ENCODE measurements around the gene CARD11.

Gene CARD11

GRCh38 chr7:3013975-3014792 lies 29.5 kb downstream of the CARD11 start:
- no peak for DNase-seq

DNA sequence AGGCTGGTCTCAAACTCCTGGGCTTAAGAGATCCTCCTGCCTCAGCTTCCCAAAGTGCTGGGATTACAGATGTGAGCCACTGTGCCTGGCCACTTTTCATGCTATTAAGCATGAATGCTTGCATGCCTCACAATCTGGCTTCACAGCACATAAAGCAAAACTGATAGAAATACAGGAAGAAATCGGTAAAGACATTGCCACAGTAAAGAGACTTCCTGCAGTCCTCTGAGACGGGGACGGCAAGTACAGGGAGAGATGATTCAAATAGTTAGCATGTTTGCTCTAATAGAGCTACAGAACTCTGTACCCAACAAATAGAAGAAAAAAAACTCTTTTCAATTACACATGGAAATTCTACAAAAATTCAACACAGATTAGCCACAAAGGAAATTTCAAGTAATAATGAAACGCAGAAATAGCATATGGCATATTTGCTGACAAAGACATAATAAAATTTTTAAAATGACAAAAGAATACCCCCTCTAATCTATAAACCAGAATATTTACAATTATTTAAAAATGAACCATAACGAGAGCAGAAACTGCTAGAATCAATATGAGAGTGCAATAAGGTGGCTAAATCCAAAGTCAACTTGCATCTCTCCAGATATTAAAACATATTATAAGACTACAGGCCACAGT lies 32.3 kb downstream of the CARD11 start:
- no peak for DNase-seq

- DNase-seq: no peak
Observed at GRCh38 chr7:3010161-3010560, 33.5 kb downstream of the CARD11 start.

DNA sequence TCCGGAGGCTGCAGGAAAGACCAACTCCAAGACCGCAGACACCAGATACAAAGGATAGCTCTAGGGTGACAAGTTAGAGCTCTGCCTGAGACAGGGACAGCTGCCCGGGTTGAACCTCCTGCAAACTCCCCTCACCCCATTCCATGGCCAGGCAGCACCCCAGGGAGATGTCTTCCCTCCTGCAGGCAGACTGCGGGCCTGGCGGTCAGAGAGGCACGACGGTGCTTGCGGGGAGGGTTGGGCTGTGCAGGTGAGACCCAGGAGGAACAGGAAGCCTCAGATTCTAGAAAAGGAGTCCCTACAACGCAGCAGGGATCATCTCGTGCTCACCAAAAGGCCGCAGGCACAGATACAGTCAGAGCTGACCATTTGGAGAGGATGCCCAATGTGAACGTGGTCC lies 34.6 kb downstream of the CARD11 start:
- no peak for DNase-seq

DNA sequence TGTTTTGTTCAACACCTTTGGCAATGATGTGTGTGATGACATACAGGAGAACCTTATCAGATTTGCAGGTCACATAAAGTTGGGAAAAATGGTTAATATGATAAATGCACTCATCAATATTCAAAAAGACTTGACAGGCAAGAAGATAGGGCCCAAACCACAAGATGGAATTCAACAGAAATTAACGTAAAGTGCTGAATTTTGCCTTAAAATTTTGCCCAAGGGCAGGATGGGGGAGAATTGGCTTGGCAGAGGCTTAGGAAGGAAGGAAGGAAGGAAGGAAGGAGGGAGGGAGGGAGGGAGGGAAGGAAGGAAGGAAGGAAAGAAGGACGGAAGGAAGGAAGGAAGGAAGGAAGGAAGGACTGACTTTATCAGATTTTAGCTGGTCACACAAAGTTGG lies 35.3 kb downstream of the CARD11 start:
- no peak for DNase-seq

- no peak for DNase-seq
Observed at GRCh38 chr7:3007696-3008095, 36.0 kb downstream of the CARD11 start.

- no peak for DNase-seq
Observed at GRCh38 chr7:3005257-3005656, 38.4 kb downstream of the CARD11 start.

GRCh38 chr7:3003936-3004335 lies 39.7 kb downstream of the CARD11 start:
- no peak for DNase-seq

DNA sequence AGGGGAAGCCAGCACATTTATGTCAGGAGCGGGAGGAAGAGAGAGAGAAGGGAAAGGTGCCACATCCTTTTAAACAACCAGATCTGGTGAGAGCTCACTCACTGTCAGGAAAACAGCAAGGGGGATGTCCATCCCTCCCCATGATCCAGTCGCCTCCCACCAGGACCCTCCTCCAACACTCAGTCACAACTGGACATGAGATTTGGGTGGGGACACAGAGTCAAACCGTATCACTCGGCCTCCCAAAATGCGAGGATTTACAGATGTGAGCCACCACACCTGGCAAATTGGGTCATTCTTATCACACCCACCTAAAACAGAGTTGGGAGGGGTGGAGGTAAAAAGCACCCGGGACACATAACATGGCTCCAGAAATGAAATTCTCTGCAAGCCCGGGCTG lies 41.0 kb downstream of the CARD11 start:
- no peak for DNase-seq

GRCh38 chr7:3000566-3000965 lies 43.1 kb downstream of the CARD11 start:
- no peak for DNase-seq

GRCh38 chr7:2999078-2999500 lies 44.6 kb downstream of the CARD11 start:
- DNase-seq: no peak

DNA sequence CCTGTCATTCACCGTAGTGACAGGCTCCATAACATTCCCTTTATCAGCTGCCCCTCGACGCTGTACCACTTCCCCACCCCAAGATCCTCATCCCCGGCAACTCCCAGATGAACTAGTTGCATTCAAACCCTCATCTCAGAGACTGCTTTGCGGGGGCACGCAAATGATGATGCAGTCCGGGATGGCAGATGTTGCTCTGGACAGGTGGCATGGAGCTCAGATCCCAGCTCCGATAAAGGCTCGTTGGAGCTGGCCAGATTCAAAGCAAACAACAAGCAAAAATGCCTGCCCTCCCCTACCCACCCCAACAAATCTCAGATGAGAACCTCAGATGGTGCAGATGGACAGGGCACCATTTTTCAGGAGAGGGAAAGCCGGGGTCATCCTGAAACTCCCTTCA lies 46.7 kb downstream of the CARD11 start:
- DNase-seq: no peak

GRCh38 chr7:2996141-2996540 lies 47.5 kb downstream of the CARD11 start:
- no peak for DNase-seq

DNA sequence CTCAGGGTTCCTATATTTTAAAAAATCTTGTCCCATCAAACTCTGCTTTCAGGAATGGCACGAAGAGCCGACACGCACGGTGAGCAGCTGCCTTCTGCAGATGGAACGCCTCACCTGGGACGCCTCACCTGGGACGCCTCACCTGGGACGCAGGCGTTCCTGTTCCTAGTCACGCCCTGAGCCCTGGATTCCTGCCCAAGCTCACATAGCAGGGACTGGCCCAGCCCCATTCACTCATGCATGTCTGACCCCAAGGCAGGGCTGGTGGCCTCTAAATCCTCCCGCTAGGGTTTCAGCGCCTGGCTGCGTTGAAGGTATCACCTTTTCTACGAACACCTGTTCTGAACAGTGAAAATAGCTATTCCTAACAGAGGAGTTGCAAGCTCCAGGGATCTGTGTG lies 49.8 kb downstream of the CARD11 start:
- DNase-seq: no peak

- DNase-seq: no peak
Observed at GRCh38 chr7:2993396-2993795, 50.3 kb downstream of the CARD11 start.

GRCh38 chr7:2990949-2991470 lies 52.7 kb downstream of the CARD11 start:
- DNase-seq: no peak

DNA sequence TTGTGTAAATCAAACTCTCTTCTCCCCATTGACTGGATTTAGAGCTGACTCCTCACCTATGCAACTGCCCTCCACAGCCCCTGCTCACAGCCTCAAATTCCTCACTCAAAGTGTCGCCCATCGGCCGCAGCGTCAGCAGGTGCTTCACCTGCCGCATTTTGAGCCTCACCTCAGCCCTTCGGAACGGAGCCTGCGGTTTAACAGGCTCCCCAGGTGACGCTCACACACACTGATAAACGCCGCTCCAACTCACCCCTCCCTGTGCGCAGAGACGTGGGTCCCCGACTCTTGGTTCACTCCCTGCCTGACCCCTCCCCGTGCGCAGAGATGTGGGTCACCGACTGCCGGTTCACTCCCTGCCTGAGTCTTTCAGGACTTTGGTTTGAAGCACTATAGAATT lies 57.1 kb downstream of the CARD11 start:
- DNase-seq: no peak

DNA sequence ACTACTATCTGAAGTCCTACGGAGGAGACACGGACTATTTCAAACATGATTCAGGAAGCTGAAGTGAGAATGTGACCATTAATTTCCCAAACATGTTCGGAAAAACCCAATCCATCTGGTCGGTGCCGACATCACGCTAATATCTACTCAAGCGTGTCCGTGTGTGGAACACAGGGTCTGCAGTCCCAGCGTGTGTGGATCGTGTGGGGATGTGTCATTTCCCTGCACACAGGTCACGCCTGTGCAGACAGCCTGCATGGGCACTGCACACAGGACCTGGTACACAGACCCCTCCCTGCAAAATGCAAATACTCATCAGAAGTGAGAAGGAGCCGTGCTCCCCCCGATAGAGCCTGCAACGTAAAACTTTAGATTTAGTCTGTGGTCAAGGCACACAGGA lies 57.8 kb downstream of the CARD11 start:
- no peak for DNase-seq

DNA sequence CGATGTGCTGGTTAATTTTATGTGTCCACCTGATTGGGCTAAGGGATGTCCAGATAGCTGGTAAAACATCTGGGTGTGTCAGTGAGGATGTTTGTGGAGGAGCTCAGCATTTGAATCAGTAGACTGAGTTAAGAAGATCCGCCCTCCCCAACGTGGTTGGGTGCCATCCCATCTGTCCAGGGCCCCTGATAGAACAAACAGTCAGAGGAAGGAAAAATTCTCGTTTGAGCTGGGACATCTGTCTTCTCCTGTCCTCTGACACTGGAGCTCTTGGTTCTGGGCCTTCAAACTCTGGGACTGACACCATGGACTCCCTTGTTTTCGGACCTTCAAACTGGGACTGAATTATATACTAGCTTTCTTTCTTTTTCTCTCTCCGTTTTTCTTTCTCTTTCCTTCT lies 59.6 kb downstream of the CARD11 start:
- no peak for DNase-seq

GRCh38 chr7:2983586-2983985 lies 60.1 kb downstream of the CARD11 start:
- no peak for DNase-seq

GRCh38 chr7:2982831-2983230 lies 60.8 kb downstream of the CARD11 start:
- DNase-seq: peak; percentile 60

- no peak for DNase-seq
Observed at GRCh38 chr7:2982401-2982800, 61.3 kb downstream of the CARD11 start.

DNA sequence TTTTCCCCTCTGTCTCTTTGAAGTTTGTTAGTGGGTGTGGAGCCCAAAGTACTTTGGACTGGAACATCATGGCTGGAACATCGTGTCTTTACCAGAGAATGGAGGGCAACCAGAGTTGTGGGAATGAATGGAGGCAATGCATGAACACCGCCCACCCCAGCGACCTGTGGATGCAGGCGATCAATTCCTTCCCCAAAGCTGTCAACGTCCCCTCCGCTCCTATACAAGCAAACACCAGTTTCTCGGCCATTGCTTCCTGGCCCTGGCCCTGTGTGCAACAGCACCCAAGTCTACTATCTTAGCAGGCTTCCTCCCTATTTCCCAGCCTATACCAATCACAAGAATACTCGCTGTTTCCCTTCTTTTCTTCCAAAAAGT lies 62.6 kb downstream of the CARD11 start:
- no peak for DNase-seq

DNA sequence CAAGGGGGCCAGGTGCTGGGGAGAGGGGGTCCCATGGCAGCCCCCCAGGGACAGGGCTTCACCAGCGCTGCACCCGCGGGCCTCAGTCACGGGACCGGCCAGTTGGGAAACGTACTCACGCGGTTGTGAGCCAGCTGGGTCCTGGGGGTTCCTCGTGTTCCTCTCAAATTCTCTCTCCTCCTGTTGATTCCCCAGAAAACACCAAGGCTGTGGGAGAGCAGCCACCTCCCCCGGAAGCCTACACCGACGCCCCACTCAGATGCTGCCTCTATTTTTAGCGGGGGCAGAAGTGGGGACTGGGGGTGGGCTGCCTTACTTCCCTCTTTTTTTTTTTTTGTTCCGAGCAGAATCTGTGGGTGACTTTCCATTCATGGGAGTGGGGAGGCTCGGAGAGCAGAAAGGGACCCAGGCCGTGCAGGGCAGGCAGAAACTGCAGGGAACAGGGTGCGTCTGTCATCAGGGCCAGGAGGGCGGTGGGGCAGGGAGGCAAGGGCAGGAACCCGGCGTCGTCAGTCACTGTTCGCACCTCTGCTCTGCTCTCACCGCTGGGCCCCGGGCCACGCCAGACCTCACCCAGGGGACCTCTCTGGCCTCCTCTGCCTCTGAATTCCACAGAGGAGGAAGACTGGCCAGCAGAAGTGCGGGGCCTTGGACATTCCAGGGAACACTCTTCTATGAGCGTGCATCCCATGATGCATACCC lies 63.1 kb downstream of the CARD11 start:
- DNase-seq: peak; percentile 28
